Liver (tissue), 9 donors: Measurements from ENCODE around the gene CFAP73. TPM values are rescaled to one million over a fixed set of nuclear protein-coding genes. Genes with fewer than 3 reads are reported as not detected.

Source experiments
- DNase-seq: peaks from one replicate; pipeline ENCODE4 v3.0.0-alpha.2; 2017; ENCODE audit warnings: low spot score
- H3K27ac ChIP-seq, 2 donors: one replicate each; pipeline ENCODE4 v1.7.0; 2013; ENCODE audit warnings: inconsistent platforms in 2 of 2, low read length in 2 of 2, control low read depth in 1 of 2, low read depth in 1 of 2, mild to moderate bottlenecking in 1 of 2
- H3K27me3 ChIP-seq, 4 donors: one replicate each; pipeline versions ENCODE4 v1.6.1 to v1.7.0; 2013; ENCODE audit warnings: low read length in 3 of 4, inconsistent platforms in 1 of 4, mild to moderate bottlenecking in 1 of 4, moderate library complexity in 1 of 4; ENCODE audit not compliant: control insufficient read depth in 4 of 4, insufficient read depth in 4 of 4
- H3K36me3 ChIP-seq, 4 donors: one replicate each; pipeline versions ENCODE4 v1.6.1 to v1.7.0; 2013; ENCODE audit warnings: low read length in 3 of 4, mild to moderate bottlenecking in 3 of 4, low read depth in 1 of 4, moderate library complexity in 1 of 4; ENCODE audit not compliant: control insufficient read depth in 4 of 4, insufficient read depth in 3 of 4
- H3K4me1 ChIP-seq, 4 donors: one replicate each; pipeline versions ENCODE4 v1.6.1 to v1.7.0; 2013; ENCODE audit warnings: low read length in 3 of 4, mild to moderate bottlenecking in 3 of 4, moderate library complexity in 1 of 4; ENCODE audit not compliant: control insufficient read depth in 4 of 4, insufficient read depth in 4 of 4
- H3K4me3 ChIP-seq, 3 donors: one replicate each; pipeline versions ENCODE4 v1.6.1 to v1.7.0; 2013; ENCODE audit warnings: low read length in 3 of 3, control low read depth in 1 of 3, low read depth in 1 of 3, mild to moderate bottlenecking in 1 of 3
- H3K9ac ChIP-seq, 2 donors: one replicate each; pipeline ENCODE4 v1.7.0; 2013; ENCODE audit warnings: low read length in 2 of 2, mild to moderate bottlenecking in 2 of 2, moderate library complexity in 2 of 2, control low read depth in 1 of 2, low read depth in 1 of 2
- H3K9me3 ChIP-seq, 4 donors: one replicate each; pipeline versions ENCODE4 v1.6.1 to v1.7.0; 2013; ENCODE audit warnings: low read length in 3 of 4; ENCODE audit not compliant: control insufficient read depth in 4 of 4
- ATF3 ChIP-seq: IDR thresholded peaks from 2 replicates; pipeline ENCODE4 v1.6.1; 2016; ENCODE audit warnings: antibody characterized with exemption
- EGR1 ChIP-seq, 2 donors: IDR thresholded peaks; 2 replicates each; pipeline ENCODE4 v1.6.1; 2016 to 2018; ENCODE audit warnings: antibody characterized with exemption in 2 of 2, low read depth in 2 of 2
- FOXA1 ChIP-seq: IDR thresholded peaks from 2 replicates; pipeline ENCODE4 v1.6.1; 2016; ENCODE audit warnings: antibody characterized with exemption
- GABPA ChIP-seq, 2 donors: IDR thresholded peaks in 1 of 2; conservative IDR thresholded peaks in 1 of 2; 2 replicates each; pipeline ENCODE4 v1.6.1; 2016; ENCODE audit warnings: antibody characterized with exemption in 2 of 2, mild to moderate bottlenecking in 1 of 2, moderate library complexity in 1 of 2
- HNF4A ChIP-seq, 2 donors: conservative IDR thresholded peaks; 2 replicates each; pipeline ENCODE4 v1.6.1; 2016; ENCODE audit warnings: antibody characterized with exemption in 2 of 2, mild to moderate bottlenecking in 2 of 2
- HNF4G ChIP-seq: IDR thresholded peaks from 2 replicates; pipeline ENCODE4 v1.6.1; 2016; ENCODE audit warnings: antibody characterized with exemption
- JUND ChIP-seq, 2 donors: IDR thresholded peaks; 2 replicates each; pipeline ENCODE4 v1.6.1; 2016; ENCODE audit warnings: antibody characterized with exemption in 2 of 2
- MAX ChIP-seq: IDR thresholded peaks from 2 replicates; pipeline ENCODE4 v1.6.1; 2016; ENCODE audit warnings: antibody characterized with exemption
- NR2F2 ChIP-seq: IDR thresholded peaks from 2 replicates; pipeline ENCODE4 v1.6.1; 2016; ENCODE audit warnings: antibody characterized with exemption
- RAD21 ChIP-seq, 2 donors: IDR thresholded peaks; 2 replicates each; pipeline ENCODE4 v1.6.1; 2016; ENCODE audit warnings: antibody characterized with exemption in 2 of 2, mild to moderate bottlenecking in 2 of 2
- RXRA ChIP-seq, 2 donors: IDR thresholded peaks; 2 replicates each; pipeline ENCODE4 v1.6.1; 2017 to 2018; ENCODE audit warnings: antibody characterized with exemption in 2 of 2, mild to moderate bottlenecking in 1 of 2
- SP1 ChIP-seq: IDR thresholded peaks from 2 replicates; pipeline ENCODE4 v1.6.1; 2018; ENCODE audit warnings: antibody characterized with exemption, mild to moderate bottlenecking
- TAF1 ChIP-seq: conservative IDR thresholded peaks from 2 replicates; pipeline ENCODE4 v1.6.1; 2016; ENCODE audit warnings: antibody characterized with exemption, mild to moderate bottlenecking
- ZBTB33 ChIP-seq: IDR thresholded peaks from 2 replicates; pipeline ENCODE4 v1.6.1; 2016; ENCODE audit warnings: antibody characterized with exemption
- WGBS: extraction: QIAGEN DNeasy Blood & Tissue Kit; methylation state at CpG from one replicate; pipeline ENCODE4 v1.1.7; 2013; 5-methylcytosine and 5-hydroxymethylcytosine counted together
- polyA plus RNA-seq, 2 donors: library from polyadenylated mRNA; stranded (reverse) in 1 of 2; unstranded in 1 of 2; fragments of 200-250 nt in 1 of 2; fragments of >200 nt in 1 of 2; fragmentation: Nextera tagmentation in 1 of 2; extraction: Ambion mirVana in 1 of 2; gene quantifications; one replicate each; pipeline versions ENCODE4 v1.2.1 to v1.2.3, GENCODE V29; 2013 to 2015
- total RNA-seq, 2 donors: library from RNA; depleted of rRNA; stranded (reverse); fragments of >200 nt; gene quantifications; one replicate each; pipeline ENCODE4 v1.2.3, GENCODE V29; 2014
- TF ChIP-seq, protein P1 (sequence below): fragments of 150-350 bp; IDR thresholded peaks from 2 replicates; pipeline ENCODE4 v1.5.1; 2017; ENCODE audit warnings: improper control_type of control experiment, low read depth, low read length; ENCODE audit not compliant: missing input control
- TF ChIP-seq, protein P2 (sequence below): IDR thresholded peaks from 2 replicates; pipeline ENCODE4 v1.6.1; 2016; ENCODE audit warnings: antibody characterized with exemption, mild to moderate bottlenecking
- donor health status: healthy.
- donor health status: healthy.
- donor health status: healthy.
- donor health status: healthy.
- donor health status: healthy.

The CFAP73 gene
- total and polyA plus RNA-seq, 4 donors, result 0.18 to 0.19 TPM; not detected in 2

DNA sequence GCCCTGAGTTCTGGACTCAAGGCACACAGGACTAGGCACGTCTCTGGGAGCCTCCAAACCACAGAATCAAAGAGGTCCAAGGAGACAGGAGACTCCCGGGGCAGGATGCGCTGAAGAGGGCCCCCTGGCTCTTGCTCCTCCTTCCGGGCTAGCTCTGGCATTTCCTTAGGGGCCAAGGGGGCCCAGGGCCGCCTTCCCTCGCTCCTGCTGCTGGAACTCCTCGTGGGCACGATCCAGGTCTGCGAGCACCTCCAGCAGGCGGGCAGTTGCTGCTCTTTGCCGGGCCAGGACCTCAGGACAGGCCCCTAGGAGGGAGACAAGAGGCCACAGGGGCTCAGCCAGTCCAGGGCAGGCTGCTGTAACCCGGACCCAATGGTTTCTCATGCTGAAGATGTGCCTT is 49.8 kb upstream of the CFAP73 start:
- no peaks in the 10 kb centered on the region for H3K9me3 ChIP-seq
- H3K9ac ChIP-seq, result no peak overlapping the region
- H3K27me3 ChIP-seq, result no peaks in the 10 kb centered on the region
- H3K4me3 ChIP-seq, result no peak overlapping the region
- DNase-seq, result no peak
- H3K36me3 ChIP-seq, result peaks cover 0 to 4% (median 2%) of the 10 kb centered on the region in 4 donors
- peaks cover 6 to 15% (median 8%) of the 10 kb centered on the region in 4 donors for H3K4me1 ChIP-seq
- H3K27ac ChIP-seq, result no peak overlapping the region
- WGBS, result 88% methylated on average over 12 of the region's 12 CpGs
- TF ChIP-seq, protein P1, sequence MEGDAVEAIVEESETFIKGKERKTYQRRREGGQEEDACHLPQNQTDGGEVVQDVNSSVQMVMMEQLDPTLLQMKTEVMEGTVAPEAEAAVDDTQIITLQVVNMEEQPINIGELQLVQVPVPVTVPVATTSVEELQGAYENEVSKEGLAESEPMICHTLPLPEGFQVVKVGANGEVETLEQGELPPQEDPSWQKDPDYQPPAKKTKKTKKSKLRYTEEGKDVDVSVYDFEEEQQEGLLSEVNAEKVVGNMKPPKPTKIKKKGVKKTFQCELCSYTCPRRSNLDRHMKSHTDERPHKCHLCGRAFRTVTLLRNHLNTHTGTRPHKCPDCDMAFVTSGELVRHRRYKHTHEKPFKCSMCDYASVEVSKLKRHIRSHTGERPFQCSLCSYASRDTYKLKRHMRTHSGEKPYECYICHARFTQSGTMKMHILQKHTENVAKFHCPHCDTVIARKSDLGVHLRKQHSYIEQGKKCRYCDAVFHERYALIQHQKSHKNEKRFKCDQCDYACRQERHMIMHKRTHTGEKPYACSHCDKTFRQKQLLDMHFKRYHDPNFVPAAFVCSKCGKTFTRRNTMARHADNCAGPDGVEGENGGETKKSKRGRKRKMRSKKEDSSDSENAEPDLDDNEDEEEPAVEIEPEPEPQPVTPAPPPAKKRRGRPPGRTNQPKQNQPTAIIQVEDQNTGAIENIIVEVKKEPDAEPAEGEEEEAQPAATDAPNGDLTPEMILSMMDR, result no peak
- TF ChIP-seq, protein P2, sequence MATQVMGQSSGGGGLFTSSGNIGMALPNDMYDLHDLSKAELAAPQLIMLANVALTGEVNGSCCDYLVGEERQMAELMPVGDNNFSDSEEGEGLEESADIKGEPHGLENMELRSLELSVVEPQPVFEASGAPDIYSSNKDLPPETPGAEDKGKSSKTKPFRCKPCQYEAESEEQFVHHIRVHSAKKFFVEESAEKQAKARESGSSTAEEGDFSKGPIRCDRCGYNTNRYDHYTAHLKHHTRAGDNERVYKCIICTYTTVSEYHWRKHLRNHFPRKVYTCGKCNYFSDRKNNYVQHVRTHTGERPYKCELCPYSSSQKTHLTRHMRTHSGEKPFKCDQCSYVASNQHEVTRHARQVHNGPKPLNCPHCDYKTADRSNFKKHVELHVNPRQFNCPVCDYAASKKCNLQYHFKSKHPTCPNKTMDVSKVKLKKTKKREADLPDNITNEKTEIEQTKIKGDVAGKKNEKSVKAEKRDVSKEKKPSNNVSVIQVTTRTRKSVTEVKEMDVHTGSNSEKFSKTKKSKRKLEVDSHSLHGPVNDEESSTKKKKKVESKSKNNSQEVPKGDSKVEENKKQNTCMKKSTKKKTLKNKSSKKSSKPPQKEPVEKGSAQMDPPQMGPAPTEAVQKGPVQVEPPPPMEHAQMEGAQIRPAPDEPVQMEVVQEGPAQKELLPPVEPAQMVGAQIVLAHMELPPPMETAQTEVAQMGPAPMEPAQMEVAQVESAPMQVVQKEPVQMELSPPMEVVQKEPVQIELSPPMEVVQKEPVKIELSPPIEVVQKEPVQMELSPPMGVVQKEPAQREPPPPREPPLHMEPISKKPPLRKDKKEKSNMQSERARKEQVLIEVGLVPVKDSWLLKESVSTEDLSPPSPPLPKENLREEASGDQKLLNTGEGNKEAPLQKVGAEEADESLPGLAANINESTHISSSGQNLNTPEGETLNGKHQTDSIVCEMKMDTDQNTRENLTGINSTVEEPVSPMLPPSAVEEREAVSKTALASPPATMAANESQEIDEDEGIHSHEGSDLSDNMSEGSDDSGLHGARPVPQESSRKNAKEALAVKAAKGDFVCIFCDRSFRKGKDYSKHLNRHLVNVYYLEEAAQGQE, result no peak
- TF ChIP-seq HNF4A (conservative IDR thresholded peaks at IDR 0.05), result no peak
- TF ChIP-seq NR2F2, result no peak
- no peak for TF ChIP-seq JUND (IDR thresholded peaks at IDR 0.05)
- TF ChIP-seq FOXA1, result no peak
- TF ChIP-seq MAX, result no peak
- TF ChIP-seq GABPA (IDR thresholded peaks at IDR 0.05 in 1 of 2, conservative IDR thresholded peaks at IDR 0.05 in 1 of 2), result no peak

- no peaks in the 10 kb centered on the region for H3K9me3 ChIP-seq
- H3K4me3 ChIP-seq, result no peak overlapping the region
- no peaks in the 10 kb centered on the region for H3K27me3 ChIP-seq
- no peak for TF ChIP-seq SP1
- TF ChIP-seq ZBTB33, result no peak
- 87% methylated on average over 10 of the region's 10 CpGs for WGBS
- no peak overlapping the region for H3K27ac ChIP-seq
- peaks cover 0 to under 1% (median 0%) of the 10 kb centered on the region in 4 donors for H3K36me3 ChIP-seq
- peaks cover 6 to 15% (median 8%) of the 10 kb centered on the region in 4 donors for H3K4me1 ChIP-seq
- DNase-seq, result no peak
- no peak overlapping the region for H3K9ac ChIP-seq
Observed at GRCh38 chr12:113101751-113102150, 47.8 kb upstream of the CFAP73 start.

DNA sequence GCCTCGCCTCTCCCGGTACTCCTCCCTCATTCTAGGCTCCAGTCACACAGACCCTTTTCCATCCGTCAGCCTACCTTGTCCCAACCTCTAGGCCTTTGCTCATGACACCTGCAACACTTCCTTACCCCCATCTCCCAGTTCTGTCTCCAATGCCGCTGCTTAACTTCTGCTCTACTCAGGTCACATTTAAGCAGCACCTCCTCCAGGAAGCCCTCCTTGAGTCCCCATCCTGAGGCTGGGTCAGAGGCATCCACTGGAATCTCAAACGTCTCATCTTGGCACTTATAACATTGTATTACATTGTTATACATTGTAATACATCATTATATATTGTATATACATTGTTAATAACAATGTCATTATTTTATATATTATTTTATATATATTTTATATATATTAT is 46.7 kb upstream of the CFAP73 start:
- Histone ChIP-seq H3K36me3 (no peaks in the 10 kb centered on the region), H3K27me3 (no peaks in the 10 kb centered on the region), H3K27ac (no peak overlapping the region), H3K9me3 (no peaks in the 10 kb centered on the region), H3K9ac (no peak overlapping the region), H3K4me1 (peaks cover 5 to 11% (median 7%) of the 10 kb centered on the region in 4 donors), H3K4me3 (no peak overlapping the region)
- no peak for DNase-seq
- 91% methylated on average over 5 of the region's 5 CpGs for WGBS
- TF ChIP-seq HNF4A (conservative IDR thresholded peaks at IDR 0.05) (no peak), HNF4G (no peak), ATF3 (no peak), RXRA (IDR thresholded peaks at IDR 0.05) (no peak), TAF1 (no peak), EGR1 (IDR thresholded peaks at IDR 0.05; ENCODE audit: low read depth in 2 of 2) (no peak), GABPA (IDR thresholded peaks at IDR 0.05 in 1 of 2, conservative IDR thresholded peaks at IDR 0.05 in 1 of 2) (no peak), RAD21 (IDR thresholded peaks at IDR 0.05) (no peak)
- TF ChIP-seq, protein P1, result no peak
